Bronchial smooth muscle cell (primary cell): ENCODE results near the gene EPHA7. TPM values are rescaled to one million over a fixed set of nuclear protein-coding genes. Genes with fewer than 3 reads are reported as not detected.

ENCODE experiments used
- total RNA-seq: library from RNA; depleted of rRNA; stranded (reverse); fragments of >200 nt; gene quantifications from 2 replicates; pipeline ENCODE4 v1.2.1, GENCODE V29; 2014

EPHA7 gene
- 0.32 TPM in 1 of 2 replicates, not detected in the other for total RNA-seq

DNA sequence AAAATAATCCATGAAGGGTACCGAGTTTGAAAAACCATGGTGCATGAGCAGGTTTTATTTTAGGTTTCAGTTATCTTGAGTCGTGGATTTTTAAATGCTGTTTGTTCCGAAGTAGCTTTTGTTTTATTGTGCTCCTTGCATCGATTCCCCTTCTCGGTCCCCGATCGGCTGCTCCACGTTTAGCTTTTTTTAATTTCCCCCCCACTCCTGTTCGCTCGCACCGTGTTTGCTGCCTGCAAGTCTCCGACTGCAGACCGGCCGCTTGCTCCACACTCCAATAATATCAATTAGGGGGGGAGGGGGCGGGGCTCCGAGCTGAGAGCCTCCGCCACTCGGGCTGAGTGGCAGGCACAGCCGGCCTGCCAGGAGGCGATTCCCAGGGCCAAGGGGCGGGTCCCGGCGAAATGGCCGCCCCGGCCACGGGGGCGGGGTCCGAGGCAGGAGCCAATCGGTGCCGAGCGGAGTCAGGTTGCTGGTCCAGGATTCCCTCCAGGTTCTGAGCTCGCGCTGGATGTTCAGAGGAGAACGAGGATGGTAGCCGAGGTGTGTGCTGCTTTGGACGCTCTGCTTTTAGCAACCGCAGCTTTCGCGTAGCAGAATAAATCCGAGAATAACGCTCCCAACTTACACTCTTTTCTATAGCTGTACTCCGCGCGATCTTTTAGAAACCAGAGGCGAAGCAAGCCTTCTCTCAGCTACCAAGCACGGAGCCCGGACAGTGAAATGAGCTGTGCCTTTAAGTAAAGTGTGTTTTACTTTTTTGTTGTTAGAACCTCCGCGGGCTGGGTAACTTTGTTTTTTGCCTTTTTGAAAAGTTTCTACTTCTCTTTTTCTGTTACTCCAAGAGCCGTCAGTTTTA is at the start of gene EPHA7:
TSS of gene EPHA7 (minus strand) at position 256 of the 859 bp plus-strand sequence. CDS start at position 38, 218 bp downstream.

